Measurements from ENCODE around the gene FEV.
A peak's percentile ranks its signal among the peaks of the same experiment; 100 is the strongest.

Gene FEV

GRCh38 chr2:219016721-219017120 is 31.7 kb upstream of the FEV start:
- Histone ChIP-seq H3K4me2 (no peak overlapping the region), H4K20me1 (ENCODE audit: insufficient read depth) (no peaks in the 10 kb centered on the region), H3K27me3 (ENCODE audit: insufficient read depth, low read depth) (peaks cover 29% of the 10 kb centered on the region; the same call in 1 of the 2 replicates), H3K27ac (no peak overlapping the region), H3K79me2 (ENCODE audit: insufficient read depth, low read depth) (no peaks in the 10 kb centered on the region), H3K9ac (no peak overlapping the region), H2AFZ (ENCODE audit: low read depth) (no peak overlapping the region), H3K36me3 (ENCODE audit: insufficient read depth) (no peaks in the 10 kb centered on the region), H3K4me3 (IDR thresholded peaks at IDR 0.05; ENCODE audit: insufficient read depth, low read depth, low read length) (no peak overlapping the region), H3K4me1 (ENCODE audit: low read depth, poor library complexity, severe bottlenecking) (no peaks in the 10 kb centered on the region)
- no peak for TF ChIP-seq CTCF (conservative IDR thresholded peaks at IDR 0.05; ENCODE audit: low read depth, low read length)

- Histone ChIP-seq H3K4me1 (ENCODE audit: low read depth, poor library complexity, severe bottlenecking) (no peaks in the 10 kb centered on the region), H3K4me3 (IDR thresholded peaks at IDR 0.05; ENCODE audit: insufficient read depth, low read depth, low read length) (no peak overlapping the region), H3K36me3 (ENCODE audit: insufficient read depth) (no peaks in the 10 kb centered on the region), H3K27me3 (ENCODE audit: insufficient read depth, low read depth) (peaks cover 21% of the 10 kb centered on the region; the same call in 1 of the 2 replicates), H2AFZ (ENCODE audit: low read depth) (no peak overlapping the region), H4K20me1 (ENCODE audit: insufficient read depth) (no peaks in the 10 kb centered on the region), H3K27ac (no peak overlapping the region), H3K9ac (no peak overlapping the region), H3K79me2 (ENCODE audit: insufficient read depth, low read depth) (no peaks in the 10 kb centered on the region), H3K4me2 (no peak overlapping the region)
- TF ChIP-seq CTCF (conservative IDR thresholded peaks at IDR 0.05; ENCODE audit: low read depth, low read length) = no peak
Observed at GRCh38 chr2:219010873-219011272, 25.9 kb upstream of the FEV start.

- Histone ChIP-seq H3K79me2 (ENCODE audit: insufficient read depth, low read depth) (no peaks in the 10 kb centered on the region), H3K9ac (no peak overlapping the region), H3K27ac (no peak overlapping the region), H4K20me1 (ENCODE audit: insufficient read depth) (no peaks in the 10 kb centered on the region), H3K27me3 (ENCODE audit: insufficient read depth, low read depth) (peaks cover 24% of the 10 kb centered on the region; the same call in 1 of the 2 replicates), H2AFZ (ENCODE audit: low read depth) (no peak overlapping the region), H3K4me2 (no peak overlapping the region), H3K36me3 (ENCODE audit: insufficient read depth) (no peaks in the 10 kb centered on the region), H3K4me1 (ENCODE audit: low read depth, poor library complexity, severe bottlenecking) (no peaks in the 10 kb centered on the region), H3K4me3 (IDR thresholded peaks at IDR 0.05; ENCODE audit: insufficient read depth, low read depth, low read length) (no peak overlapping the region)
- TF ChIP-seq CTCF (conservative IDR thresholded peaks at IDR 0.05; ENCODE audit: low read depth, low read length) = peak; percentile 36; the same call in 1 of the 2 replicates
Observed at GRCh38 chr2:219010162-219010756, 25.3 kb upstream of the FEV start.

GRCh38 chr2:219009294-219009693 is 24.3 kb upstream of the FEV start:
- H3K4me2 ChIP-seq = no peak overlapping the region
- H2AFZ ChIP-seq (ENCODE audit: low read depth) = no peak overlapping the region
- H3K27ac ChIP-seq = no peak overlapping the region
- no peak overlapping the region for H3K9ac ChIP-seq
- H3K27me3 ChIP-seq (ENCODE audit: insufficient read depth, low read depth) = peaks cover 31% of the 10 kb centered on the region; the same call in 1 of the 2 replicates
- no peak for TF ChIP-seq CTCF (conservative IDR thresholded peaks at IDR 0.05; ENCODE audit: low read depth, low read length)
- no peaks in the 10 kb centered on the region for H3K4me1 ChIP-seq (ENCODE audit: low read depth, poor library complexity, severe bottlenecking)
- no peaks in the 10 kb centered on the region for H3K36me3 ChIP-seq (ENCODE audit: insufficient read depth)
- H4K20me1 ChIP-seq (ENCODE audit: insufficient read depth) = no peaks in the 10 kb centered on the region
- H3K79me2 ChIP-seq (ENCODE audit: insufficient read depth, low read depth) = no peaks in the 10 kb centered on the region
- no peak overlapping the region for H3K4me3 ChIP-seq (IDR thresholded peaks at IDR 0.05; ENCODE audit: insufficient read depth, low read depth, low read length)
